NOMO-1 treated with dmso at 0.1 percent for 144 hours (cell line): Measurements from ENCODE around the gene NFASC.

Experiments
- DNase-seq: peaks from one replicate; lab custom pipeline; 2025; ENCODE audit not compliant: unreplicated experiment; lab: John Stamatoyannopoulos, UW

Gene NFASC

GRCh38 chr1:204858363-204858821 is 12.3 kb upstream of the NFASC start:
- no peak for DNase-seq

GRCh38 chr1:204859861-204860267 is 10.8 kb upstream of the NFASC start:
- DNase-seq = no peak

- no peak for DNase-seq
Measured at GRCh38 chr1:204863024-204863423, 7.6 kb upstream of the NFASC start.

- DNase-seq = no peak
Measured at GRCh38 chr1:204863730-204864129, 6.9 kb upstream of the NFASC start.

- no peak for DNase-seq
Measured at GRCh38 chr1:204866051-204866596, 4.5 kb upstream of the NFASC start.

GRCh38 chr1:204867203-204867602 is 3.5 kb upstream of the NFASC start:
- no peak for DNase-seq

- DNase-seq = no peak
Measured at GRCh38 chr1:204867666-204868339, 2.9 kb upstream of the NFASC start.

- DNase-seq = no peak
Measured at GRCh38 chr1:204868340-204868700, 2.3 kb upstream of the NFASC start.

GRCh38 chr1:204869097-204869496 is 1.6 kb upstream of the NFASC start:
- DNase-seq = no peak

- no peak for DNase-seq
Measured at GRCh38 chr1:204871405-204872037, 859 bp downstream of the NFASC start.

GRCh38 chr1:204872262-204872881 is 1.7 kb downstream of the NFASC start:
- no peak for DNase-seq

GRCh38 chr1:204873176-204873575 is 2.5 kb downstream of the NFASC start:
- DNase-seq = no peak

- no peak for DNase-seq
Measured at GRCh38 chr1:204873714-204874113, 3.1 kb downstream of the NFASC start.

- DNase-seq = no peak
Measured at GRCh38 chr1:204874274-204874673, 3.6 kb downstream of the NFASC start.

GRCh38 chr1:204875255-204875654 is 4.6 kb downstream of the NFASC start:
- DNase-seq = no peak

- DNase-seq = no peak
Measured at GRCh38 chr1:204878621-204879234, 8.1 kb downstream of the NFASC start.

- no peak for DNase-seq
Measured at GRCh38 chr1:204879351-204879750, 8.7 kb downstream of the NFASC start.

GRCh38 chr1:204880906-204881305 is 10.2 kb downstream of the NFASC start:
- DNase-seq = no peak

GRCh38 chr1:204882479-204882878 is 11.8 kb downstream of the NFASC start:
- DNase-seq = no peak

- no peak for DNase-seq
Measured at GRCh38 chr1:204883405-204883804, 12.7 kb downstream of the NFASC start.

GRCh38 chr1:204885288-204885711 is 14.6 kb downstream of the NFASC start:
- no peak for DNase-seq

GRCh38 chr1:204885790-204886189 is 15.1 kb downstream of the NFASC start:
- DNase-seq = no peak
